GM18520 (cell line): ENCODE results near the gene ZNF814.
A peak's percentile ranks its signal among the peaks of the same experiment; 100 is the strongest.
"Not testable (repeated sequence)": the region's sequence is repeated elsewhere in the genome, so short reads cannot be mapped to it uniquely, and the experiment has no call there.

Source experiments
- ATAC-seq: cut with Tn5 transposase; IDR thresholded peaks from one replicate; pipeline ENCODE4 v1.9.1; 2021; ENCODE audit not compliant: unreplicated experiment

Gene ZNF814

DNA sequence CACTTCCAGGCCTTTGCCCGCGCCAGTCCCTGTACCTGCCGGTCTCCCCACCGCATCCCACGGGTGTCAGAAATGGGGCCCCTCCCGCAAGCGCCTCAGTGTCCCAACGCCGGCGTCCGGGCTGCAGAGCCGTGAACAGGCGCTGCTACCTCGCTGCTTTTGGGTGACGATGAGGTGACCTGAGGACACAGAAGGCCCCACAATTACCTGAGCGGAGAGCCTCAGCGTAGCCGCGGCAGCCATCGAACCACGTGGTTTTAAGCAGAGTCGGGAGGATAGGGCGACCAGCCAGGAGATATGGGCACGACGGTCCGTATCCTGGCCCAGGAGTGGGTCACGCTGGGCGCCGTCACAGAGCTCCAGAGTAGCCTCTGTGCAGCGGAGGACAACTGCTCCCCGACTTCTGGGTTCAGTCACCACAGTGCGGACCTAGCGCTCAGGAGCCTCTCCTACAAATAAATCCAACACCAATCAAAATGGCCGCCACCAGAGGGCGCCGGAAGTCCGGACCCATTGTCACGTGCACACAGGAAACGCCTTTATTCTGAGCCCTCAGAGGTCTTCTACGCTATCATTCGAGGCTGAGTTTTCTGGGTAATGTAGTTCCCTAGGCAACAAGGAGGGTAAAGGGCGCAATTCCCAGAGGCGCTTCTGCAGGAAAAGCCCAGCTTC lies at the start of gene ZNF814:
Gene ZNF814 (minus strand): TSS at position 478 of the 672 bp plus-strand sequence. CDS start 235 bp downstream, at position 243.
- ATAC-seq = no peak

DNA sequence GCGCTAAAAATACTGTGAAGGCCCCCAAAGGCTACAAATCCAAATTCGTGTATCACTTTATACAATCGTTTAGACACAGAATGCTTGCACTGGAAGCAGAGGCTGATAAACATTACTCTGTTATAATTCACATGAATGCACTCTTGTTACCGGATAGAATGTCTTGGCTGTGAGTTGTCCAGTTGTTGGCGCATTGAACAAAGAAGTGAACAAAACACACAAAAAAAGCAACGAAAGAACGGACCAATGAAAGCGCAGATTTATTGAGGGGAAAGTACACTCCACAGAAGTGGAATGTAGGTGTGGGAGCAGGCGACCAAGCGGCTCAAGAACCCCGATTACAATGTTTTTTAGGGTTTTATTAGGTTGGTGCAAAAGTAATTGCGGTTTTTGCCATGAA lies 46.9 kb upstream of the ZNF814 start:
- no peak for ATAC-seq

DNA sequence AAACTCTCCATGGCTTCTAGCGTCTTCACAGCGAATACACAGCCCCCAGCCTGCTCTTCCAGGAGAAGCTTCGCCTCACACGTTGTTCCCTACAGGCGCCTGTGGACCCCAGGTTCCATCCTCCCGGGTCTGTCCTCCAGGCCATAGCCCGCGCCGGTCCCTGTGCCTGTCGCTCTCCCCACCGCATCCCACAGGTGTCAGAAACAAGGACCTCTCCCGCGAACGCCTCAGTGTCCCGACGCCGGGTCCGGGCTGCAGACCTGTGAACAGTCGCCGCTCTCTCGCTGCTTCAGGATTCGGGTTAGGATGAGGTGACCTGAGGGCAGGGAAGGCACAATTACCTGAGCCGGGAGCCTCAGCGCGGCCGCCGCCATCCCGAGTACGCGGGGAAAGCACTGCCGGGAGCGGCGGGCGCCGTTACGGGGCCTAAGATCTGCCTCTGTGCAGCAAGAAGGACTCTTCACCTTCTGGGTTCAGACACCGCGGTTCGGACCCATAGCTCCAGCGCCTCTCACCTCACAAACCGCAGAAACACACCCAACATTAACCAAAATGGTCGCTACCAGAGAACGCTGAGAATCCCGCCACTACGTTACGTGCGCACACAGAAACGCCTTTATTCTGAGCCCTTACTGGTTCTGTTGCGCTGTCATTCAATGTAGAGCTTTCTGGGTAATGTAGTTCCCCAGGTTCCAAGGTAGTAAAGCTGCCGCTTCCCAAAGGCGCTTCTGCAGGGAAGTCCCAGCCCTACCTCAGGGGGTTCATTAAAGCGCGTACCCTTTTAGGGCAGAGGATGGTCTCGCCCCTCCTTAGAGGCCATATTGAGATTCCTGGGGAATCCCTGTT lies 46.2 kb upstream of the ZNF814 start, which contains the start of gene ZNF418:
Gene ZNF418 (minus strand): TSS at position 583 of the 846 bp plus-strand sequence. CDS start 1,580 bp downstream, outside the sequence.
- ATAC-seq = no peak

DNA sequence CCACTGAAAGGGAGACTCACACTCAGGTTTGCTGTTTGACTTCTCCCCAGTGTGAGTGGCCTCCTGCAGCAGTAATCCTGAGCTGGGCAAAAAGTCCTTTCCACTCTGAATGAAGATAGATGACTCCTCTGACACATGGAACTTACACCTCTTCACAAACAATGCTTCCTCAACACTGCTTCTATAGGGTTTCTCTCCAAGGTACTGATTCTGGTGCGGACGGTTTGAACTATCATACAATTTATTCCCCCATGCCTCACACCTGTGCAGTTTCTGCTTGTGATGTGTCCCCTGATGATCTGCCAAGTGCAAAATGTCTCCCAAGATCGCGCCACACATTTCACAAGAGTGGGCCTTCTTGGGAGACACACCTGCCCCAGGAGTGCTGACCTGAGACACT lies 38.8 kb upstream of the ZNF814 start:
- no peak for ATAC-seq

DNA sequence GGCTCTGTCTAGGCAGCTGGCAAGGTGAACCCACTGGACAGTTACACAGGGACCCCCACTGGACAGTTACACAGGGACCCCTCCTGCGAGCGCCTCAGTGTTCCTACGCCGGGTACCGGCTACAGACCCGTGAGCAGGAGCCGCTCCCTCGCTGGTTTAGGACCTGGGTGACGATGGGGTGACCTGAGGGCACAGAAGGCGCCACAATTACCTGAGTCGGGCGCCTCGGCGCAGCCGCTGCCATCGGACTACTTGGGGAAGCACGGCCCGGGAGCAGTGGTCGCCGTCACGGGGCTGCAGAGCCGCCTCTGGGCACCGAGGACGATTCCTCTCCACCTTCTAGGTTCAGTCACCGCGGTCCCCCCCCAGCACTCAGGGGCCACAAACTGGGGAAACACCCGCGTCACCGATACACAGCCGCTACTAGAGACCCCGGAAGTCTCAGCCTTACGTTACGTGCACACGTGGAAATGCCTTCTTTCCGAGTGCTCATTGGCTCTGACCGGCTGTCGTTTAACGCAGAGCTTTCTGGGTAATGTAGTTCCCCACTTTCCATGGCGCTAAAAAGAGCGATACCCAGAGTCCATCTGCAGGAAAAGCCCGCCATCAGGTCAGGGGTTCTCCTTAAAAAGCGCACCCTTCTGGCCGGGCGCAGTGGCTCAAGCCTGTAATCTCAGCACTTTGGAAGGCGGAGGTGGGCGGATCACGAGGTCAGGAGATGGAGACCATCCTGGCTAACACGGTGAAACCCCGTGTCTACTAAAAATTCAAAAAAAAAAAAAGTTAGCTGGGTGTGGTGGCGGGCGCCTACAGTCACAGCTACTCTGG lies 27.5 kb upstream of the ZNF814 start, which contains the start of gene ZNF417:
Gene ZNF417 (minus strand): TSS at position 425 of the 828 bp plus-strand sequence. CDS start 181 bp downstream, at position 244.
- ATAC-seq = peak; percentile 98

DNA sequence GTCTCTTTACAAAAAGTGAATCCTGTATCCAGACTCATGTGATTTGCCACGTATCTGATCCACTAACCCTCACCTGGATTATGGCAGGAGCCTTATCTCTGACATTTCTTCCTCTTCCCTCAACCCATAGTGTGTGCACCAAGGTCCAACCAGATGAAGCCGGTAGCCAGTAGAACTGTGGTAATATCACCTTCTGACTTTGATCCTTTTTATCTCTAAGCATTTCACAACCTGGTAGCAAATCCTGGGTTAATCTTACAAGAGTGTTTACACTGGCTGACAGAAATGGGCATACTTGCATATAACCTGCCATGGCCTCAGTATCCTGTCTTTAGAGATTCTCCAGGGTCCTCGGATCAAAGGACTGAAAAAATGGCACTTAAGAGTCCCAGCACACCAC lies 25.7 kb upstream of the ZNF814 start:
- no peak for ATAC-seq

DNA sequence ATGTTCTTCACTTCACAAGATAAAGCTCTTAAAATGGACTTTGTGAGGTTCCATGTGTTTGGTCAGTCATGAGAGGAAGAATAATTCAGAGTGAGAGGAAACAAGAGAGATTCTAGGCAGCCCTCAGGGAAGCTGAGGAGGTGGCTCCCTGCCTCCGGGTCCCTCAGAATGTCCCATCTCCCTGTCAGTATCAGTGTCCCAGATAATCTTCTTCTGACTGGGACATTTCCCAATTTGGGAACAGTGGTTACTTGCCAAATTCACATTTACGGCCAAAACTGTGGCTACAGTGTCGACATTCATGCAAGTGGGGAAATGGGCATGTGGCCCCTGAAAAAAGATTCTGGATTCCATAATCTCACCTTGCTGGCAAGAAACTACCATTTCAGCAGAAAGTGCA lies 18.6 kb upstream of the ZNF814 start:
- ATAC-seq = no peak

DNA sequence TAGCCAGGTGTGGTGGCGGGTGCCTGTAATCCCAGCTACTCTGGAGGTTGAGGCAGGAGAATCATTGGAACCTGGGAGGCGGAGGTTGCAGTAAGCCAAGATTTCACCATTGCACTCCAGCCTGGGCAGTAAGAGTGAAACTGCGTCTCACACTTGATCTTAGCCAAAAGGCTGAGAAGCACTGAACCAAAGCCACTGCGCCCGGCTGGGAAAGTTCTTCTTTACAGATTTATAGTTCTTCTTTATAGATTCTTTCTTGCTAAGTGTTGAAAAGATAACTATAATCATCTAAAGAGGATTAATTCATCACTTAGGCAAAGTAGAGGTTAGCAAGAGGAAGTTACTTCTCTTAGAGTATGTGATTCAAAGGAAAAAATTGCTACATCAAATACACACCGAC lies 16.4 kb upstream of the ZNF814 start:
- no peak for ATAC-seq

DNA sequence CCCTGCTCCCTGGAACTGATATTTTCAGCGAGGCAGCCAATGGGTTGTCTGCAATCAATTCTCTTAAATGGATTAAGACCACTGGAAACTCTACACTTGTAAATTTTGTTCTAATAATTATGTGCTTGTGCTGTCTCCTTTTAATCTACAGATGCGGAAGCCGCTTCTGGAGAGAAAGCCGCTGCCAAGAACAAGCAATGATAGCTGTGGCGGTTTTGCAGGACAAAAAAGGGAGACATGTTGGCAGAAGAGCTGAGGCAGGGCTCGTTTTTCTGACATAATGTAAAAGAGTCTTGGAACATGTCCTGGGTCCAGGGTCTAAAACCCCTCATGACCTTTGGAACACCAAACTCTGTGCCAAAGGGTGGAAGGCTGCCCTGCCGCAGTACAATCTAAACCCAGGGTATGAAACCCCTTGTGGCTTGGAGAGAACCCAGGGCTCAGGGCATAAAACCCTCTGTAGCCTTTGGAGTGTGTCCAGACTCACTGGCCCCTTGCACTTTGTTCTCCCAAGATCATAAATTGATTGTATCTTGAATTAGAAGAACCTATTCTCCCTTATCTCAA lies 14.9 kb upstream of the ZNF814 start:
- no peak for ATAC-seq

DNA sequence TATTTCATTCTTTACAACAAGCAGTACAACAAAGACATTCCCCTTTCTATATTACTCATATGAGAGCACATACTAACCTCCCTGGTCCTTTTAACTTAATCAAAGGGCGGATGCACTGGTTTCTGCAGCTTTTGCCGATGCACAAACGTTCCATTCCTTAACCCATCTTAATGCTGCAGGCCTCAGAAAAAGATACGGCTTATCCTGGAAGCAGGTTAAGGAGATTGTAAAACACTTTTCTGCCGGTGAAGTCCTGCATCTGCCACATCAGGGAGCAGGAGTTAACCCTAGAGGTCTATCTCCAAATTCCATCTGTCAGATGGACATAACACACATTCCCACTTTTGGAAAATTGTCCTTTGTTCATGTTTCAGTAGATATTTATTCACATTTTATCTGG lies 11.5 kb upstream of the ZNF814 start:
- ATAC-seq = no peak

DNA sequence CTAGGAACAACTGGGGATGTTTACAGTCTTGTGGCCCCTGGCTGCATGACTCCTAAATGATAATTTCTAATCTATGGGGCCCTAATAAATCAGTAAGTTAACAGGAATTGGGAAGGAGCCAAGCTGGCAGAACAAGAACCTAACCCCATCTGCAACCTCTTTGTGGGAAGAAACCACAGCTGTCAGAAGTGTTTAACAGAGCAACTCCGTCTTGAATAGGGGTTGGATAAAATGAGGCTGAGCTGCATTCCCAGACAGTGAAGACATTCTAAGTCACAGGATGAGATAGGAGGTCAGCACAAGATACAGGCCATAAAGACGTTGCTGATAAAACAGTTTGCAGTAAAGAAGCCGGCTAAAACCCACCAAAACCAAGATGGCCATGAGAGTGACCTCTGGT lies 1.9 kb upstream of the ZNF814 start:
- not testable (repeated sequence) for ATAC-seq

DNA sequence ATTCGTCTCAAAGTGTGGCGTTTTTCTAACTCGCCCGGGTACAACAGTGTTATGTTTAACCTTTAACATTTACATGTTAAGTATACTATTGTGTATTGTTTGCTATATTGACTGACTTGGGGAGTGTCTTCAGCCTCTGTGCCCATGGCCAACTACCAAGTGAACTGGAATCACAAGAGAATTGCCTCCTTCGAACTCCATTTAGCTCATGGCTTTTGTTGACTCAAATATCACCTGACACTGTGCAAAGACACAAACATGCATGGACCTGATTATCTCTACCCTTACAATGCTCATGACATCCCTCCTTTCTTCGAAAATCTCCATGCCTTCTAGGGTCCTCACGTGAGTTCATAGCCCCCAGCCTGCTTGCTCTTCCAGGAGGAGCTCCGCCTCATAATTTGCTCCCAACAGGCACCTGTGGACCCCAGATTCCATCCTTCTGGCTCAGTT lies 704 bp downstream of the ZNF814 start:
- ATAC-seq = no peak

DNA sequence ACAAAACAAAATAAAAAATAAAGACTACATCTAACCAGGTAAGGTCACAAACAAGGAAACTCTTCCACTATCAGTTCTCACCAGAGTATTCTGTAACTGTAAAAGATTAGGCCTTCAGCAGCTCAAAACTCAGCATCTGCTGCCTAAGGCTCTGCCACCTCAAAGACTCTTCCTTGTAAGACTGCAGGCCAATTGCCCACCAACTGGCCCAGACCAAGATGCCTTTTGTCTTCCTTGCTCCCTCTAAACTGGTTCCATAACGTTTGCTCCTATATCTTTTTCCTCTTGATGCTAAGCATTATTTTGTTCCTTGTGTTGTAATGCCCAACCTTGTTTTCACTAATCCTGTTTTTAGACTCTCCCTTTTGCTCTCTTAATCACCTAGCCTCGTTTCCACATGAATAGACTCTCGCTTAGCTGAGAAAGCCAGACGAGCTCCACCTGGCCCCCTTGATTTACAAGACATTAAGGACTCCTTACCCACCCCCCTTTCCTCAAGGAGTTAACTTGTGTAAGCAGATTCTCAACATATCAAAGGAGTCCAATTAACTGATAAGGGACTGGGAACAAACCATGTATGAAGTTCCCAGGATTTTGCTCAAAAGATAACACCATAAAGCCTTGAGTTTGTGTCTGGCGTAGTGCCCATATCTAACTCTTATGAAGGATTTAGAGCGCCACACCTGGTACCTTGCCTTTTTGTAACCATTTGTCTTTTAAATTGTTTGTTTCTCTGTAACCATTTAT lies 1.5 kb downstream of the ZNF814 start:
- no peak for ATAC-seq

DNA sequence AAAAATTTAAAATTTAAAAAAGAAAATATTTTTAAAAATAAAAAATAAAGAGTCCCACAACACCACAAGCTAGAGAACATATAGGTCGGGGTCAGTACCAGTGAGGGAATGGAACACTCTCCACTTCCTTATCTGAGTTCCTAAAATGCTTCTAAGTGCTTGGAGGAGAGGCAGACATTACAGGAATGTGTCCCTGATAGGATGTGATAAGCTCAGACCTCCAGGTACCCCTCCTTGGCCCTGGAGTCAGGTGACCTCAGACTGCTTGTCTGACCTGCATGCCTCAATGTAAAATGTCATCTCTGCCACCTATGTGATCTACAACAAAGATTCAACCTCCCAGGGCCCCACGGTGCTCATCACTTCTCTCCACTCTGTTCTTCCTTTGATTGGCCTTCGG lies 2.8 kb downstream of the ZNF814 start:
- ATAC-seq = no peak

DNA sequence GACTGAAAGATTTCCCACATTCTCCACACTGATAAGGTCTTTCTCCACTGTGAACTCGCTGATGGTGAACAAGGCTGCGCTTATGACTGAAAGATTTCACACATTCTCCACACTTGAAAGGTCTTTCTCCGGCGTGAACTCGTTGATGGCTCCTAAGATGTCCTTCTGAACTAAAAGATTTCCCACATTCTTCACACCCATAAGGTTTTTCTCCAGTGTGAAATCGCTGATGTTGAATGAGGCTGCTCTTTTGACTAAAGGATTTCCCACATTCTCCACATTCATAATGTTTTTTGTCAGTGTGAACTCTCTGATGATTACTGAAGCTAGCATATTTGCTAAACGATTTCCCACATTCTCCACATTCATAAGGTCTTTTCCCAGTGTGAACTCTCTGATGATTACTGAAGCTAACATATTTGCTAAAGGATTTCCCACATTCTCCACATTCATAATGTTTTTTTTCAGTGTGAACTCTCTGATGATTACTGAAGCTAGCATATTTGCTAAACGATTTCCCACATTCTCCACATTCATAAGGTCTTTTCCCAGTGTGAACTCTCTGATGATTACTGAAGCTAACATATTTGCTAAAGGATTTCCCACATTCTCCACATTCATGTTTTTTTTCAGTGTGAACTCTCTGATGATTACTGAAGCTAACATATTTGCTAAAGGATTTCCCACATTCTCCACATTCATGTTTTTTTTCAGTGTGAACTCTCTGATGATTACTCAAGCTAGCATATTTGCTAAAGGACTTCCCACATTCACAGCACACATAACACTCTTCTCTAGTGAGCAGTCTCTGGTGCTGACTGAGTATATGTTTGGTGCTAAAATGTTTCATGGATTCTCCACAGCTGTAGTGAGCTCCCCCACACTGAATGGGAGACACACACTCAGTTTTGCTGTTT lies 14.7 kb downstream of the ZNF814 start:
- ATAC-seq = not testable (repeated sequence)

DNA sequence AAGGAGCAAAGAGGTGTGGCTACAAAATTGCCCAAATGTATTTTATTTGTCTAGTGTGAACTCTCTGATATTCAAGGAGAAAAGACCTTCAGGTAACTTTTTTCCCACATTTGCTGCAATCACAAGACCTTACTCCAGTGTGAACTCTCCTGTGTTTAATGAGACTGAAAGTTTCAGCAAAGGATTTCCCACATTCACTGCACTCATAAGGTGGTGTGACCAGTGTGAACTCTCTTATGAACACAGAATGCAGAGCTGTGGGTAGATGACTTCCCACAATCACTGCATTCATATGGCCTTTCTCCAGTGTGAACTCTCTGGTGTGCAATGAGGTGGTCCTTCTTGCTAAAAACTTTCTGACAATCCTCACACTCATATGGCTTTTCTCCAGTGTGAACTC lies 16.4 kb downstream of the ZNF814 start:
- ATAC-seq = no peak

DNA sequence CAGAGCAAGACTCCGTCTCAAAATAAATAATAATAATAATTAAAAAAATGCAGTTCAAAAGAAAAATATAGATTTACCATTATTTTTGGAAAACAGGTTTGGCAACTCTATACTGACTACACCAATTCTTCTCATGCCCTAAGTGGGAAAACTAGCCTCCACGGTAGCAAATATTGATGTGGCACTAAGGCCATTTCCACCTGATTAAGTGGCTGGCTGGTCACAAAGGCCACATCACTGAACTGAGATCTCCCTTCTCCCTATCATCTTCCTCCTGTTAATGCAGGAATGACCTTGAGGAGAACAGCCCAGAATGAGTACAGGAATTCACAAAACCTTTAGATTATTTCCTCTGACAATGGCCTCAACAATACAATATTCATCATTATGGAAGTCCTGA lies 18.6 kb downstream of the ZNF814 start:
- ATAC-seq = no peak

DNA sequence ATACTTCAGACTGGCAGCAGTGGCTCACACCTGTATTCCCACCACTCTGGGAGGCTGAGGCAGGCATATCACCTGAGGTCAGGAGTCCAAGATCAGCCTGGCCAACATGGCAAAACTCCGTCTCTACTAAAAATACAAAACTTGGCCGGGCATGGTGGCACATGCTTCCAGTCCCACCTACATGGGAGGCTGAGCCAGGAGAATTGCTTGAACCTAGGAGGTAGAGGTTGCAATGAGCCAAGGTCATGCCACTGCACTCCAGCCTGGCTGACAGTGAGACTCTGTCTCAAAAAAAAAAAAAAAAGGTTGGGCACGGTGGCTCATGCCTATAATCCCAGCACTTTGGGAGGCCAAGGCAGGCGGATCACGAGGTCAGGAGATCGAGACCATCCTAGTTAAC lies 19.2 kb downstream of the ZNF814 start:
- not testable (repeated sequence) for ATAC-seq

DNA sequence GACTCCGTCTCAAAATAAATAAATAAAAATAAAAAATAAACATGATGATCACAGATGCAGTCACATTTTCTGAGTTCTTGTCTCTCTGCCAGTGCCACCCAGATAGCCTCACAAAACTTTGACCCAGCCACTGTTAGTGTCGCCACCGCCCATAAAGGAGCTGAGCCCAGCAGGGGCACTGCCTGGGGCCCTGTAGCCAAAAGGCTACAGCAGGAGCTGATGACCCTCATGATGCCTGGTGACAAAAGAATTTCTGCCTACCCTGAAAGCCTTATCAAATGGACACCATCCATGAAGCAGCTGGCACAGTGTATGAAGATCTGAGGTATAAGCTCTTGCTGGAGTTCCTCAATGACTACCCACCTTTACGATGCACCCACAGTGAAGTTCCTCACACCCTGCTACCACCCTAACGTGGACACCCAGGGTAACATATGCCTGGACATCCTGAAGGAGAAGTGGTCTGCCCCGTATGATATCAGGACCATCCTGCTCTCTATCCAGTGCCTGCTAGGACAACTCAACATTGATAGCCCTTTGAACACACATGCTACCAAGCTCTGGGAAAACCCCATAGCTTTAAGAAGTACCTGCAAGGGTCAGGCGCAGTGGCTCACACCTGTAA lies 20.9 kb downstream of the ZNF814 start:
- ATAC-seq = no peak
